Stimulated activated CD8-positive, alpha-beta memory T cell treated with anti-CD3 and anti-CD28 coated beads, Interleukin-12 subunit alpha, Interleukin-12 subunit beta, amount 100 ng/mL, for 1 hour (primary cell): ENCODE results near the gene DIS3L2.
"Not testable (repeated sequence)": the region's sequence is repeated elsewhere in the genome, so short reads cannot be mapped to it uniquely, and the experiment has no call there.

Experiments used
- DNase-seq: peaks from one replicate; pipeline ENCODE4 v3.0.0-alpha.2; 2020; ENCODE audit warnings: low read depth

DIS3L2 gene

DNA sequence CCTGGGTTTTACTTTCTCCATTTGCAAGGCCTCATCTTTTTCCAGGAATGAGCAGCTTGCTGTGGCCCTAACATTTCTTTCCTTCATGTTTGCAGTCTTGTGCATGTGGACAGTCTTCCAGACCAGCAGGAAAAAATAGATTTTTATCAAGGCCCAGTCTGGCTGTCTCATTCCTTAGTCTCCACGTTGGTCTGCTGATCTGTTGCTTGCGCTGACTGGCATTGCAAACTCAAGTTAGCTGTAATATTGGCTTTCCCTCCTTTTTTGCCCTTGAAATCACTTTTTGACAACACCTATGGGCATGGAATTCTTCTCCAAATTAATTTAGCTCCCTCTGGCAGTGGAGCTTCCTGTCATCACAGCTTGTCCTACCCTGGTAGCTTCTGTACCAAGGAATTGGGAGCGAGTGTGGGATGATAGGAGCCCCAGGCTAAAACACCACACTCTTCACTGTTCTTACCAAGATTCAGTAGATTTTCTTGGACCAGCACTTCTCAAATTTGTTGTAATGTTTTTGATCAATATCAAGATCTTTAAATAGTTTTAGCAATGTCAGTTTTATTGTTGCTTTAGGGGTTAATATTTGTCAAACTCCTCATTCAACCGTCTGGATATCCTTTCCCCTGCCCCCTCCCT is 48.2 kb downstream of the DIS3L2 start:
- no peak for DNase-seq

GRCh38 chr2:232013701-232014353 is 52.3 kb downstream of the DIS3L2 start:
- DNase-seq: no peak

DNA sequence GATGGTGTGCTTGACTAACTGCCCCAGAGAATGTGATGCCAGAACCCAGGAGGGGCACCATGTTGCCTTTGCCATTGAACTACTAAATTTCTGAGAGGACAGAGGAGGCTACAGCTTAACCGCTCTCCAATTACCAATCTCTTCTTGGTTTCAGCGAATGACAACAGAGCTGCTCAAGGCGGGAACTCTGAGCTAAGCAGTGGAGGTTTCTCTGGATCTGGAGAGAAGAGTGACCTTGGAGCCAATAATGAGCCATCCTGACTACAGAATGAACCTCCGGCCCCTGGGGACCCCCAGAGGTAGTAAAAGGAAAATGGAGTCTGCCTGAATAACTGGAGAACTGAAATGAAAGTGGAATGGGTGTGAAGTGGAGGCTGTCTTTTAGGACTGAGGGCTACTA is 53.2 kb downstream of the DIS3L2 start:
- DNase-seq: no peak

- no peak for DNase-seq
These were observed 56.7 kb downstream of the DIS3L2 start for GRCh38 chr2:232018181-232018580.

- DNase-seq: no peak
These were observed 61.2 kb downstream of the DIS3L2 start for GRCh38 chr2:232022718-232023117.

GRCh38 chr2:232023426-232023825 is 61.9 kb downstream of the DIS3L2 start:
- no peak for DNase-seq

- DNase-seq: no peak
These were observed 62.9 kb downstream of the DIS3L2 start for GRCh38 chr2:232024457-232024856.

GRCh38 chr2:232026910-232027309 is 65.4 kb downstream of the DIS3L2 start:
- no peak for DNase-seq

GRCh38 chr2:232027530-232027929 is 66.0 kb downstream of the DIS3L2 start:
- no peak for DNase-seq

GRCh38 chr2:232028071-232028470 is 66.6 kb downstream of the DIS3L2 start:
- DNase-seq: no peak

GRCh38 chr2:232028631-232029030 is 67.1 kb downstream of the DIS3L2 start:
- DNase-seq: no peak

- DNase-seq: no peak
These were observed 67.8 kb downstream of the DIS3L2 start for GRCh38 chr2:232029346-232029745.

DNA sequence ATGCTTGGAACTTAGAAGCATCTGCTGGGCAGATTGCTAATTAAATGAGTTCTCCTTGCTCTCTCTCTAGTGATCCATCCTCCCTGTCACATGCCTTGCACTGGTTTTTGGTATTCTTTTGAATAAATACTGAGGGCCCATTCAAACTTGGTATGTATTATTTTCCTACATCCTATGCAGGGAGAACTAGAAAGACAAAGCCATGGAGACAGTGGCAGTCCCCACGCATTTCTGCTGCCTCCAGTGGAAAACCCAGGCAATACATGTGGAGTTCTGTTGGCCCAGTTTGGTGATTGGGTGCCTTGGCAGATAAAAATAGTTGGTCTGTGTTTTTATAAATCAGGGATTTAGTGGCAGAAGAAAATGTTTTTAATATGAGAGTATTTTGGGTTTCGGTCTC is 68.7 kb downstream of the DIS3L2 start:
- no peak for DNase-seq

GRCh38 chr2:232035292-232035691 is 73.8 kb downstream of the DIS3L2 start:
- DNase-seq: not testable (repeated sequence)

GRCh38 chr2:232036876-232037275 is 75.4 kb downstream of the DIS3L2 start:
- not testable (repeated sequence) for DNase-seq

DNA sequence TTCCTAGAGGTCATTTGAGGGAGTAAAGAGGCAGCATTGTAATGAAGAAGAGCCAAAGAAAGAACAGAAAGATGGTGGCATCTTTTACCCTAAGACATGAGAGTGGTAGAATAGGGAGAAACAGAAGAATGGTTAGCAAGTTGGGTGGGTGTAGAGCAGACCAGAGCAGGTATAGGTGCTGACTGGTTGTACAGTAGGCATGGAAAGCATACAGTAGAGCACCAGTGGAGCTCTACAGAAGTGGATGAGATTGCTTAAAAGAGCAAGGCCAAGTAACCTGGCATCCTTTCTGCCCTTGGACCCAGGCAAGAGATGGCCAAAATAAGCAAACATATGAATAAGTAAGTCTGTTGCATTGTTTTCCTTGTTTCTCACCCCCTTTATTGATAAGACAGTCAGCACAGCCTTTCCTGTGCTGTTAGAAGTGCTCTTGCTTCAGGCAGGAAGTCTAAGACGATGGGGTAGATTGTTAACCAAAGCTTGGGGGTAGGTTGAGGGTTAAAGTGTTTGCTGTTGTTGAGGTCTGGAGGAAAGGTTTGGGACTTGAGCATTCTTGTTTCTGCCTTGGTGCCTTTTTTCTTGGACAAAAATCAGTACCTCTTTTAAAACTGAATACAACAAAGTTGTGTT is 76.9 kb downstream of the DIS3L2 start:
- no peak for DNase-seq

DNA sequence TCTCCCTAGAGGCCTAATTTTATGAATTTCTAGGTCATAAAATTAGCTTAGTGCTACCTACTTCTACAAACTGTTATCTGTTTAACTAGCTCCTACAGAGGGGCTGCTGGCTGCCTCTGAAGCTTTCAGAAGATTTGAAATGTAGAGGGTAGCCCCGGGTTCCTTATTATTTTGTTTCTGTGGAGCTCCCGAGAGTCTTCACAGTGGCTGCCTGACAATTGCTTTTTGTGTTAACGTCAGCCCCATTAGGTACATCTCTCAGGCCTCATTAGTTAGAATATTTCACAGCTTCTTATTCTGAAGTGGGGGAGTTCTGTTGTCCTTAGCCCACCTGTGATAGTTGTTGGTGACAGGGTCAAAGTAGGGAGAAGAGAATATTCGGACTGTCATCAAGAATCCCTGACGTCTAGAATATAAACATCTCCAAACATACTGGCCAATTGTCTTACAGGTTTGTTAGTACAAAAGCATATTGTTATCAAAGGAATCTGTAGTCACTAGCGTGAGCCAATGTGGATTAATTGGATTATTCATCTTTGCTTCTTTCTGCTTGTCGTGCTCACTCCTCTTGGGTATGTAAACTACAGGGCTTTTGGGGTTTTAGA is 77.5 kb downstream of the DIS3L2 start:
- no peak for DNase-seq

- no peak for DNase-seq
These were observed 81.5 kb downstream of the DIS3L2 start for GRCh38 chr2:232042911-232043574.

- DNase-seq: no peak
These were observed 82.5 kb downstream of the DIS3L2 start for GRCh38 chr2:232043966-232044365.

- DNase-seq: no peak
These were observed 87.8 kb downstream of the DIS3L2 start for GRCh38 chr2:232049350-232049749.

GRCh38 chr2:232052591-232052990 is 91.1 kb downstream of the DIS3L2 start:
- DNase-seq: no peak

DNA sequence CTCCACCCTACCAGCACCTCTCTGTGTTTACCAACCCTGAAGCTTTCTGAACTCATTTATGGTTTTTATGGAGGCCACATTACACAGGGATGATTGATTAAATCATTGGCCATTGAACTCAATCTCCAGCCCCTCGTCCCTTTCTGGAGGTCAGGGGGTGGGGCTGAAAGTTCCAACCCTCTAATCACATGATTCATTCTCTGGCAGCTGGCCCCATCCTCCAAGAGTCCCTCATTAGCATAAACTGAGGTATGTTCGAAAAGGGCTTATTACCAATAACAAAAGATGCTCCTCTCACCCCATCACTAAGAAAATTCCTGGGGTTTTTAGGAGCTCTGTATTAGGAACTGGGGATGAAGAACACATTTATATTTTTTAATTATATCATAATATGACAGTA is 92.3 kb downstream of the DIS3L2 start:
- no peak for DNase-seq
